ENCODE measurements around the gene DDX28. TPM values are rescaled to one million over a fixed set of nuclear protein-coding genes. Genes with fewer than 3 reads are reported as not detected.

The DDX28 gene
- polyA plus RNA-seq, 1 donor: 9.9 TPM

DNA sequence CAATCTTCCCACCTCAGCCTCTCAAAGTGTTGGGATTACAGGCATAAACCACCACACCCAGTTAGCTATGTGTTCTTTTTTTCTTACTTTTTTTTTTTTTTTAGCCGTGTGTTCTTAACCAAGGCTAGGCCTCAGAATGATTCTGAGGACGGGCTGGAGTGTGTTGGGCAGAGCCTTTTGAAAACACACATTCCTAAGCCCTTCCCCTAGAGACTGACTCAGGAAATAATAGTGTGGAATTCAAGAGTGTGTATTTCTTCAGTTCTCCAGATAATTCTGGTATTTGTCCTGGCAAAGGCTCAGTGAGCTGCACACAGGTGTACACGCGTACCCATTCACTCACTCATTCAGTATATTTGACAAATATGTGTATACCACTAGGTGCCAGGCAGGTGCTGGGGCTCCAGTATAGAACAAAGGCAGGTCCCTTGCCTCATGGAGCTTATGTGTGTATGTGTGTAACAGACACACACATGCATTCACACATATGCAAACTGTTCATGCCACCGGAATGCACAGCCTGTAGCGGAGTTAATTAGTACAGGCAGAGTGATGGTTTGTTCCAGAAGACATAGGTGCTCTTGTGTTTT, 42.8 kb upstream of the DDX28 start:
- no peak overlapping the region for H3K27ac ChIP-seq (ENCODE audit: low read length)
- 40% methylated on average over 1 of the region's 6 CpGs for WGBS (ENCODE audit: insufficient coverage, low lambda C conversion rate)
- no peaks in the 10 kb centered on the region for H3K4me1 ChIP-seq (ENCODE audit: control insufficient read depth, insufficient read depth, low read length)
- DNase-seq: no peak
- no peaks in the 10 kb centered on the region for H3K9me3 ChIP-seq (ENCODE audit: control insufficient read depth, low read depth, low read length)
- H3K36me3 ChIP-seq (ENCODE audit: control insufficient read depth, insufficient read depth, low read length): peaks cover 48% of the 10 kb centered on the region
- H3K27me3 ChIP-seq (ENCODE audit: control insufficient read depth, insufficient read depth, low read length): no peaks in the 10 kb centered on the region
- no peak overlapping the region for H3K4me3 ChIP-seq (ENCODE audit: low read length)

DNA sequence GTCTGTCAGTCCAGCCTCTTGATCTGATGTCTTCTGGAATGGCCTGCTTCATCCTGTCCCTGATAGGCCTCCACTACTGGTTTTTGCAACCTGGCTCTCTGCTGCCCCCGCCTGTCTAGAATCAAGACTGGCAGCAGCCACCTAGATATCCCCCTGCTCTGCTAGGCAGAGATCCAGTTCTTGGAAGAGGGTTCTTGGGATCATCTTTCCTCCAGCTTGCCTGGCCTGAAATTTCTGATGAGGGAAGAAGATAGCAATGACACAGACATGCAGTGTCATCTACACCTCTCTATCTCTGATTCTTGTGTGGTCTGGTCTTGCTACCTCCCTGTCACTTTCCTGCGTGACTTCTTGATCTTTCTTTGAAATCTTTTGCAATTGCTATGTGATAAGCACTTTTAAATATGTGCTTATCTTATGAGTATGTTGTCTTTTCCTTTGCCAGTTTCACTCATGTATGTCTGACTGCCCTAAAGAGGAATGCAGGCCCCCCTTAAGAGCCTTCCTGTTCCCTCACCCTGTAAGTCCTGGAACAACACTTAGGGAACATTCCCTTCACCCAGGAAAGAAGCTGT, 41.8 kb upstream of the DDX28 start:
- Histone ChIP-seq H3K4me1 (ENCODE audit: control insufficient read depth, insufficient read depth, low read length) (no peaks in the 10 kb centered on the region), H3K27me3 (ENCODE audit: control insufficient read depth, insufficient read depth, low read length) (no peaks in the 10 kb centered on the region), H3K36me3 (ENCODE audit: control insufficient read depth, insufficient read depth, low read length) (peaks cover 40% of the 10 kb centered on the region), H3K4me3 (ENCODE audit: low read length) (no peak overlapping the region), H3K27ac (ENCODE audit: low read length) (no peak overlapping the region), H3K9me3 (ENCODE audit: control insufficient read depth, low read depth, low read length) (no peaks in the 10 kb centered on the region)
- 80% methylated on average over 1 of the region's 2 CpGs for WGBS (ENCODE audit: insufficient coverage, low lambda C conversion rate)
- DNase-seq: peak in 1 of 2 donors; percentile 49

DNA sequence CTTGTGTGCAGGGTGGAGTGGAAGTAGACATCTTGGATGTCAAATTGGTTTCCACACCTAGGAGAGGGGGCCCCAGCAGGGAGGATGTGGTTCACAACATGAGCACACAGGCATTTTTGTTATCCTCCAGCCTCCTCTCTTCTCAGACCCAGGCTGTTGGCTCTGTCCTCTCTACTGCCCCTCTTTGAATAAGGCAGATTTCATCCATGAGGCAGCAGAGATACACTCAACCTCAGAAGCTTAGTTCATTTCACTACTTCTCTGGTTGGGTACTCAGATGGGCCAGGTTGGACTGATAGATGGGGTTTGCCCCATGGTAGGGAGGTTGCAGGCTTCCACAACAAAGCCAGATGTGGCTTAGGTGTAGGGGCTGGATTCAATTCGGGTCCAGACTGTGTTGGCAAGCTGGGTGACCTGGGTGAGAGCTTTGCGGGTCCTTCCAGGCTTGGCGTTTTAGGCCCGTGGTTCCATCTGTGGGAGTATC, 39.9 kb upstream of the DDX28 start:
- Histone ChIP-seq H3K9me3 (ENCODE audit: control insufficient read depth, low read depth, low read length) (no peaks in the 10 kb centered on the region), H3K27me3 (ENCODE audit: control insufficient read depth, insufficient read depth, low read length) (no peaks in the 10 kb centered on the region), H3K4me1 (ENCODE audit: control insufficient read depth, insufficient read depth, low read length) (no peaks in the 10 kb centered on the region), H3K27ac (ENCODE audit: low read length) (no peak overlapping the region), H3K4me3 (ENCODE audit: low read length) (no peak overlapping the region), H3K36me3 (ENCODE audit: control insufficient read depth, insufficient read depth, low read length) (peaks cover 34% of the 10 kb centered on the region)
- no CpG with 5 or more reads among the region's 4 CpGs for WGBS (ENCODE audit: insufficient coverage, low lambda C conversion rate)
- no peak for DNase-seq

DNA sequence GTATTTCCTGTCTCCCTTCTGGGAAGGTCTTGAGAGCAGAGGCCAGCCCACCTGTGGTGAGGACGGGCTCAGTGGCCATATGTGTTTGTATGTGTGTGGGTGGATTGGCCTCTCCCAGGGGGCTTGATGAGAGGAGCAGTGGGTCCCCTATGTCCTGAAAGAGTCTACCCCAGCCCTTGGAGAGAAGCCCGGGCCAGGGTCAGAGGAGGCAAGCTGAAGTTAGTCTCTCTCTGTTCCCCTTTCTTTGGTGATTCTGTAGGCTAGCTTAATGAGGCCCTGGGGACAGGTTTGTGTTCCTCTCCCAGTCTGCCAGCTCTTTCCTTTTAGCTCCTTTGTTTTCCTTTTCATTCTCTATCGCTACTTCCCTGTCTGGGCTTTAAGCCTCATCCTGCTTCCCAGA, 38.4 kb upstream of the DDX28 start:
- peaks cover 31% of the 10 kb centered on the region for H3K36me3 ChIP-seq (ENCODE audit: control insufficient read depth, insufficient read depth, low read length)

DNA sequence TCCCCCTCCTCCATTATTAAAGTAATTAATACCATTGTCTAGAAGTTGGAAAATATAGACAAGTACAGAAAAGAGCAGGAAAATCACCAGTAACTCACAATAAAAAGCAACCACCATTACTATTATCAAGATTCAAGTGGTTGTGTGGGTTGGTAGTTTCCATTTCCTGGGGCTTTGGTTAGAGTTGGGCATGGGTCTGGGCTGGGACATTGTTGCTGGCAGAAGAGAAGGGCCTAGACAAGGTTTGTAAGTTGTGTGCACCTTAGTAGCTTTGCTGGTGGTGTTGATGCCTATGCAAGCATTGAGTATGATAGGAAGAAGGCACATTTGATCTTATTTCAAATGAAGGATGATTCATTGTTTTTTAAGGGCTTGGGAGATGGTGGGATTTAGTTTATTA, 36.8 kb upstream of the DDX28 start:
- Histone ChIP-seq H3K9me3 (ENCODE audit: control insufficient read depth, low read depth, low read length) (no peaks in the 10 kb centered on the region), H3K27me3 (ENCODE audit: control insufficient read depth, insufficient read depth, low read length) (no peaks in the 10 kb centered on the region), H3K4me1 (ENCODE audit: control insufficient read depth, insufficient read depth, low read length) (no peaks in the 10 kb centered on the region), H3K36me3 (ENCODE audit: control insufficient read depth, insufficient read depth, low read length) (peaks cover 25% of the 10 kb centered on the region), H3K27ac (ENCODE audit: low read length) (no peak overlapping the region), H3K4me3 (ENCODE audit: low read length) (no peak overlapping the region)
- DNase-seq: no peak

More for the DNA sequence above, 38.4 kb upstream of the DDX28 start:
- Histone ChIP-seq H3K27me3 (ENCODE audit: control insufficient read depth, insufficient read depth, low read length) (no peaks in the 10 kb centered on the region), H3K4me1 (ENCODE audit: control insufficient read depth, insufficient read depth, low read length) (no peaks in the 10 kb centered on the region), H3K4me3 (ENCODE audit: low read length) (no peak overlapping the region), H3K9me3 (ENCODE audit: control insufficient read depth, low read depth, low read length) (no peaks in the 10 kb centered on the region), H3K27ac (ENCODE audit: low read length) (no peak overlapping the region)
- WGBS (ENCODE audit: insufficient coverage, low lambda C conversion rate): 100% methylated on average over 1 of the region's 3 CpGs
- no peak for DNase-seq

DNA sequence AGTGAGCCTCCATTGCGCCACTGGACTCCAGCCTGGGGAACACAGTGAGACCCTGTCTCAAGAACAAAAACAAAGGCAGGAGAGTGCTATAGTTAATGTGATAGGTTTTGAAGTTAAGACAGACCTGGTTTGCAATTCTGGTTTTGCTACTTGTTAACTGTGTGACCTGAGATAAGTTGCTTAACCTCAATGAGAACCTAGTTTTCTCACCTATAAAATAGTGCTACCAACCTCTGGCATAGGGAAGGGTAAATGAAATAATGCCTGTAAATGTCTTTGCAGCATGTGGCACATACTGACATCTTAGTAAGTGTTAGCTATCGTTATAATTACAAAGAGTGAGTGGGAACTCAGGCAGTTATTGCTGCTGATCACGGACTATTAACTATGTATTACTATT, 32.4 kb upstream of the DDX28 start:
- Histone ChIP-seq H3K27me3 (ENCODE audit: control insufficient read depth, insufficient read depth, low read length) (no peaks in the 10 kb centered on the region), H3K27ac (ENCODE audit: low read length) (no peak overlapping the region), H3K9me3 (ENCODE audit: control insufficient read depth, low read depth, low read length) (no peaks in the 10 kb centered on the region), H3K4me1 (ENCODE audit: control insufficient read depth, insufficient read depth, low read length) (no peaks in the 10 kb centered on the region), H3K4me3 (ENCODE audit: low read length) (no peak overlapping the region), H3K36me3 (ENCODE audit: control insufficient read depth, insufficient read depth, low read length) (peaks cover 21% of the 10 kb centered on the region)
- WGBS (ENCODE audit: insufficient coverage, low lambda C conversion rate): no CpG with 5 or more reads among the region's 3 CpGs
- no peak for DNase-seq

DNA sequence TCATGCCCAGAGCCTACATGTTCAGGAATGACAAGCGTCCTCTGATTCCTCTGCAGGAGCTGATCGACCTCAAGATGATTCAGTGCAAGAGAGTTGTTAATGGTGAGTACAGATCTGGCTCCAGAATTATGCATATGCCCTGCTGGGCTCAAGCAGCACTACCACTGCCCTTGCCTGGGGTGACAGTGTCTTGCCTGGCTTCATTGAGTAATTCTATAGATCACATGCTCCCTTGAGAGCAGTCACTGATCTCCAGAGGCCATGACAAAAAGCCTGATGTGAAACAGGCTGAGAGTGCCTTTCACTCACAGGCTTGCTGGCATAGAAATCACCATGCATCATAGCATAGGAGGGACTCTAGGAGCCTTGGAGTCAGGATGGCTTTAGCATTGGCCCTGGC, 26.4 kb upstream of the DDX28 start:
- H3K9me3 ChIP-seq (ENCODE audit: control insufficient read depth, low read depth, low read length): no peaks in the 10 kb centered on the region
- no CpG with 5 or more reads among the region's 2 CpGs for WGBS (ENCODE audit: insufficient coverage, low lambda C conversion rate)
- H3K27me3 ChIP-seq (ENCODE audit: control insufficient read depth, insufficient read depth, low read length): no peaks in the 10 kb centered on the region
- H3K4me3 ChIP-seq (ENCODE audit: low read length): no peak overlapping the region
- H3K36me3 ChIP-seq (ENCODE audit: control insufficient read depth, insufficient read depth, low read length): peaks cover 33% of the 10 kb centered on the region
- H3K27ac ChIP-seq (ENCODE audit: low read length): no peak overlapping the region
- no peaks in the 10 kb centered on the region for H3K4me1 ChIP-seq (ENCODE audit: control insufficient read depth, insufficient read depth, low read length)
- no peak for DNase-seq

DNA sequence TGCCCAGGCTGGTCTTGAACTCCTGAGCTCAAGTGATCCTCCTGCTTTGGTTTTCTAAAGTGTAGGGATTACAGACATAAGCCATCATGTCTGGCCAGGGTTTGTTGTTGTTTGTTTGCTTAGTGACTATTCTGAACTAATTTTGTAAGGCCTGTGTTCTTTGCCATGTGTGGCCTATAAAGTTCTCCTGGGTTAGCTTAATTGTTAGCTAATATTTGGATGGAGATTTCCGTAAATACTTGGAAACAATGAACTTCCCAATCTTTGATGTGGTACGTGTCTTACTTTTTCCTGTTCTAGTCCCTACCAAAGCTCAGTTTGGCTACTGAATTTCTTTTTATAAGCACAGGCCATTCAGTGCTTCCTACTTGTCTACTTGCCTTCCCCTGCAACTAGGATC, 25.0 kb upstream of the DDX28 start:
- peaks cover 30% of the 10 kb centered on the region for H3K36me3 ChIP-seq (ENCODE audit: control insufficient read depth, insufficient read depth, low read length)
- no peaks in the 10 kb centered on the region for H3K27me3 ChIP-seq (ENCODE audit: control insufficient read depth, insufficient read depth, low read length)
- H3K9me3 ChIP-seq (ENCODE audit: control insufficient read depth, low read depth, low read length): no peaks in the 10 kb centered on the region
- no peak overlapping the region for H3K27ac ChIP-seq (ENCODE audit: low read length)
- no peak overlapping the region for H3K4me3 ChIP-seq (ENCODE audit: low read length)
- no peak for DNase-seq
- 90% methylated on average over 2 of the region's 2 CpGs for WGBS (ENCODE audit: insufficient coverage, low lambda C conversion rate)
- no peaks in the 10 kb centered on the region for H3K4me1 ChIP-seq (ENCODE audit: control insufficient read depth, insufficient read depth, low read length)

DNA sequence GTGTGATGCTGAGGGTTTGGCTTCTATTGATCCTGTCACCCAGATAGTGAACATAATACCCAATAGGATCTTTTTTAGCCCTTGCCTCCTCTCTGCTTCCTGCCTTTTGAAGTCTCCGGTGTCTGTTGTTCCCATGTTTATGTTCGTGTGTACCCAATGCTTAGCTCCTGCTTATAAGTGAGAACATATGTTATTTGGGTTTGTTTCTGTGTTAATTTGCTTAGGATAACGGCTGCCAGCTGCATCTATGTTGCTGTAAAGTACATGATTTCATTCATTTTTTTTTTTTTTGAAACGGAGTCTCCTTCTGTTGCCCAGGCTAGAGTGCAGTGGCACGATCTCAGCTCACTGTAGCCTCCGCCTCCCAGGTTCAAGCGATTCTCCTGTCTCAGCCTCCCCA, 23.1 kb upstream of the DDX28 start:
- H3K9me3 ChIP-seq (ENCODE audit: control insufficient read depth, low read depth, low read length): no peaks in the 10 kb centered on the region
- WGBS (ENCODE audit: insufficient coverage, low lambda C conversion rate): 80% methylated on average over 1 of the region's 7 CpGs
- DNase-seq: no peak
- no peaks in the 10 kb centered on the region for H3K27me3 ChIP-seq (ENCODE audit: control insufficient read depth, insufficient read depth, low read length)
- H3K27ac ChIP-seq (ENCODE audit: low read length): no peak overlapping the region
- no peaks in the 10 kb centered on the region for H3K4me1 ChIP-seq (ENCODE audit: control insufficient read depth, insufficient read depth, low read length)
- no peak overlapping the region for H3K4me3 ChIP-seq (ENCODE audit: low read length)
- peaks cover 23% of the 10 kb centered on the region for H3K36me3 ChIP-seq (ENCODE audit: control insufficient read depth, insufficient read depth, low read length)

DNA sequence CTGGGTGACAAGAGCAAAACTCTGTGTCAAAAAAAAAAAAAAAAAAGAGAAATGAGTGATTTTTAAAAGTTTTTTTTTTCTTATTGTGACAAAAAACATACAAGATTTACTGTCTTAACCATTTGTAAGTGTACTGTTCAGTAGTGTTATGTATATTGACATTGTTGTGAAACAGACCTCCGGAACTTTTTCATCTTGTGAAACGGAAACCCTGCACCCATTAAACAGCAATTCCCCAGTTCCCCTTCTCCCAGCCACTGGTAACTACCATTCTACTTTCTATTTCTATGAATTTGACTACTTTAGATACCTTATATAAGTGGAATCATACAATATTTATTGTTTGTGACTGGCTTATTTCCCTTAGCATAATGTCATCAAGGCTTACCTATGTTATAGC, 18.8 kb upstream of the DDX28 start:
- no peak for DNase-seq
- WGBS (ENCODE audit: insufficient coverage, low lambda C conversion rate): no CpG with 5 or more reads among the region's 2 CpGs

More for the DNA sequence above, 18.8 kb upstream of the DDX28 start:
- Histone ChIP-seq H3K27me3 (ENCODE audit: control insufficient read depth, insufficient read depth, low read length) (no peaks in the 10 kb centered on the region), H3K36me3 (ENCODE audit: control insufficient read depth, insufficient read depth, low read length) (peaks cover 10% of the 10 kb centered on the region), H3K4me1 (ENCODE audit: control insufficient read depth, insufficient read depth, low read length) (no peaks in the 10 kb centered on the region), H3K9me3 (ENCODE audit: control insufficient read depth, low read depth, low read length) (no peaks in the 10 kb centered on the region), H3K4me3 (ENCODE audit: low read length) (no peak overlapping the region), H3K27ac (ENCODE audit: low read length) (no peak overlapping the region)
